ENCODE data around the gene DLGAP3.
"Not testable (repeated sequence)": the region's sequence is repeated elsewhere in the genome, so short reads cannot be mapped to it uniquely, and the experiment has no call there.

The DLGAP3 gene

GRCh38 chr1:34929497-34929852, at the start of gene DLGAP3:
Gene DLGAP3 (minus strand): TSS chr1:34929650. CDS start chr1:34905383, 24,267 bp downstream.
- DNase-seq, result no peak

- DNase-seq, result no peak
Measured at GRCh38 chr1:34978921-34979320, 49.5 kb upstream of the DLGAP3 start.

GRCh38 chr1:34977858-34978257, 48.4 kb upstream of the DLGAP3 start:
- DNase-seq, result no peak

- DNase-seq, result no peak
Measured at GRCh38 chr1:34977210-34977471, 47.7 kb upstream of the DLGAP3 start.

GRCh38 chr1:34976384-34977209, 47.1 kb upstream of the DLGAP3 start:
- DNase-seq, result no peak

GRCh38 chr1:34975771-34976170, 46.3 kb upstream of the DLGAP3 start:
- DNase-seq, result no peak

GRCh38 chr1:34975338-34975737, 45.9 kb upstream of the DLGAP3 start:
- DNase-seq, result no peak

- no peak for DNase-seq
Measured at GRCh38 chr1:34974626-34975025, 45.2 kb upstream of the DLGAP3 start.

GRCh38 chr1:34973326-34973725, 43.9 kb upstream of the DLGAP3 start:
- no peak for DNase-seq

- DNase-seq, result no peak
Measured at GRCh38 chr1:34970829-34971228, 41.4 kb upstream of the DLGAP3 start.

- no peak for DNase-seq
Measured at GRCh38 chr1:34970220-34970735, 40.8 kb upstream of the DLGAP3 start.

GRCh38 chr1:34968297-34968696, 38.8 kb upstream of the DLGAP3 start:
- DNase-seq, result not testable (repeated sequence)

GRCh38 chr1:34967672-34968071, 38.2 kb upstream of the DLGAP3 start:
- not testable (repeated sequence) for DNase-seq

GRCh38 chr1:34965597-34965996, 36.1 kb upstream of the DLGAP3 start:
- no peak for DNase-seq

GRCh38 chr1:34950428-34950827, 21.0 kb upstream of the DLGAP3 start:
- DNase-seq, result no peak

GRCh38 chr1:34948739-34949138, 19.3 kb upstream of the DLGAP3 start:
- not testable (repeated sequence) for DNase-seq

GRCh38 chr1:34947641-34948314, 18.3 kb upstream of the DLGAP3 start:
- DNase-seq, result not testable (repeated sequence)

GRCh38 chr1:34946211-34946610, 16.8 kb upstream of the DLGAP3 start:
- DNase-seq, result no peak

GRCh38 chr1:34941798-34942197, 12.3 kb upstream of the DLGAP3 start:
- not testable (repeated sequence) for DNase-seq

- no peak for DNase-seq
Measured at GRCh38 chr1:34930702-34931071, 1.2 kb upstream of the DLGAP3 start.

GRCh38 chr1:34929853-34930701, 627 bp upstream of the DLGAP3 start:
- DNase-seq, result no peak

- DNase-seq, result no peak
Measured at GRCh38 chr1:34928699-34929496, 552 bp downstream of the DLGAP3 start.
